Nephron progenitor cell (in vitro differentiated cells): Measurements from ENCODE around the gene NPEPL1.
"Not testable (repeated sequence)": the region's sequence is repeated elsewhere in the genome, so short reads cannot be mapped to it uniquely, and the experiment has no call there.

Experiments
- DNase-seq: peaks from one replicate; pipeline ENCODE4 v3.0.0; 2021
- H3K27ac Mint-ChIP-seq: 2 replicates; pipeline ENCODE4 v1.8.0; 2021; ENCODE audit warnings: mild to moderate bottlenecking, moderate library complexity, mixed read lengths
- H3K27me3 Mint-ChIP-seq: 2 replicates; pipeline ENCODE4 v1.8.0; 2021; ENCODE audit warnings: mild to moderate bottlenecking, low read depth, mixed read lengths; ENCODE audit not compliant: poor library complexity
- H3K36me3 Mint-ChIP-seq: 2 replicates; pipeline ENCODE4 v1.8.0; 2021; ENCODE audit warnings: low read depth, mixed read lengths
- H3K4me1 Mint-ChIP-seq: 2 replicates; pipeline ENCODE4 v1.8.0; 2021; ENCODE audit warnings: mixed read lengths
- H3K4me3 Mint-ChIP-seq: 2 replicates; pipeline ENCODE4 v1.8.0; 2021; ENCODE audit warnings: mild to moderate bottlenecking, moderate library complexity, mixed read lengths
- H3K9me3 Mint-ChIP-seq: 2 replicates; pipeline ENCODE4 v1.8.0; 2021; ENCODE audit warnings: mild to moderate bottlenecking, moderate library complexity, mixed read lengths
- TF ChIP-seq, protein P1 (sequence below): fragments of 200-600 bp; sonication (generic); IDR thresholded peaks from 2 replicates; pipeline ENCODE4 v1.5.0; 2021; ENCODE audit warnings: antibody characterized with exemption

The NPEPL1 gene

DNA sequence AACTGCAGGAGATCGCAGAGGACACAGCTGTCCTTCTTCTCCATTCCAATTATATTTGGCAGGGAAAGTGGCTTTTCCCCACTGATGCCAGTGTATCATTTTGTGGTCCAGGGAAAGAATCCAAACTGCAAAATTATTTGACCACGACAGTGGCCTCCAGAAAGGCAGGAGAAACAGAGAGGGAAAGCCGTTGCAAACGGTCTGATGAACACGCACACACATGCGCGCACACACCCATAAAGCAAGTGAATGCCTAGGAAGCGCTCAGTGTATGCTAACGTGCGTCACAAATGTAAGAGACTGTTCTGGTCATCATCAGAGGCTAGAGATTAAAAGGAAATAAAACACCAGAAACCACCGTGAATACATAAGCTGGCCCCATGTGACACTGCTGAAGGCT, 54.0 kb downstream of the NPEPL1 start:
- Mint-ChIP-seq H3K27me3 (peaks cover 24% of the 10 kb centered on the region), H3K27ac (no peak overlapping the region), H3K4me1 (peaks cover 30% of the 10 kb centered on the region), H3K36me3 (no peaks in the 10 kb centered on the region), H3K9me3 (peaks cover 4% of the 10 kb centered on the region), H3K4me3 (no peak overlapping the region)
- TF ChIP-seq, protein P1, sequence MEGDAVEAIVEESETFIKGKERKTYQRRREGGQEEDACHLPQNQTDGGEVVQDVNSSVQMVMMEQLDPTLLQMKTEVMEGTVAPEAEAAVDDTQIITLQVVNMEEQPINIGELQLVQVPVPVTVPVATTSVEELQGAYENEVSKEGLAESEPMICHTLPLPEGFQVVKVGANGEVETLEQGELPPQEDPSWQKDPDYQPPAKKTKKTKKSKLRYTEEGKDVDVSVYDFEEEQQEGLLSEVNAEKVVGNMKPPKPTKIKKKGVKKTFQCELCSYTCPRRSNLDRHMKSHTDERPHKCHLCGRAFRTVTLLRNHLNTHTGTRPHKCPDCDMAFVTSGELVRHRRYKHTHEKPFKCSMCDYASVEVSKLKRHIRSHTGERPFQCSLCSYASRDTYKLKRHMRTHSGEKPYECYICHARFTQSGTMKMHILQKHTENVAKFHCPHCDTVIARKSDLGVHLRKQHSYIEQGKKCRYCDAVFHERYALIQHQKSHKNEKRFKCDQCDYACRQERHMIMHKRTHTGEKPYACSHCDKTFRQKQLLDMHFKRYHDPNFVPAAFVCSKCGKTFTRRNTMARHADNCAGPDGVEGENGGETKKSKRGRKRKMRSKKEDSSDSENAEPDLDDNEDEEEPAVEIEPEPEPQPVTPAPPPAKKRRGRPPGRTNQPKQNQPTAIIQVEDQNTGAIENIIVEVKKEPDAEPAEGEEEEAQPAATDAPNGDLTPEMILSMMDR: no peak
- DNase-seq: no peak

DNA sequence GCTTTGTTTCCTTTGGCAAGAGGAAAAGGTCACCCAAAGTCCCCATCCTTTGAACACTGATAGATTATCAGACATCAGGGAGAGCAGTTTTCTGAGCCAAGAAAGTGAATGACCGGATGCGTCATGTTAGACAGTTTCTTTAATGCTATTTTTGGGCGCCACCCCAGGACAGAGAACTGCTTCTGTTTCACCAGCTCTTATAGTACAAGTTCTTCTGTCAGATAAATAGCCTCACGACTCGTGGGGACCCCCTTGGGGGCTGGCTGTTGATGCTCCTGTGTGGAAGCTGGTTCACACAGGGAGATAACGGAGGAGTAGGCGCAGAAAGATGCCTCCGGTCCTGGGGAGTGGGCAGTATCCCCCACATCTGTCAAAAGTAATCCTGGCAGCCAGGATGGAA, 54.6 kb downstream of the NPEPL1 start:
- DNase-seq: no peak
- Mint-ChIP-seq H3K27ac (no peak overlapping the region), H3K27me3 (peaks cover 24% of the 10 kb centered on the region), H3K4me3 (no peak overlapping the region), H3K36me3 (no peaks in the 10 kb centered on the region), H3K4me1 (peaks cover 30% of the 10 kb centered on the region), H3K9me3 (peaks cover 4% of the 10 kb centered on the region)
- TF ChIP-seq, protein P1: no peak

DNA sequence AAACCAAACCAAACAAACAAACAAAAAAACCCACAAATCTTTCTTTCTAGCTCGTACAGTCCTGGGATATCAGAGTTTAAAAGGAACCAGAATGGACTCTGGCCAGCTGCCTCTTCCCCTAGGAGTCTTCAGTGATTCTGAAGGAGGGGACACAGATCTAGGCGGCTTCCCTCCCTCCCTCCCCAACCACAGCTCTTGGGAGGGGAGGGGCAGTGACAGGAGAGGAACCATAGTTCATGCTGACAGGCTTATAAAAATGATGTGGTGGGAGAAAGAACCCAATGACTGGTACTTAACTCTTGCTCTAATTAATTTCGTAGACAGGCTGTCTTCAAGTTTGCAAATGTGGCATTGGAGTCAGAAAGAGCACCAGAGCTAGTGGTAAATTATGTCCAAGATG, 56.0 kb downstream of the NPEPL1 start:
- Mint-ChIP-seq H3K36me3 (no peaks in the 10 kb centered on the region), H3K4me1 (peaks cover 30% of the 10 kb centered on the region), H3K27ac (no peak overlapping the region), H3K9me3 (peaks cover 4% of the 10 kb centered on the region), H3K27me3 (peaks cover 28% of the 10 kb centered on the region), H3K4me3 (no peak overlapping the region)
- TF ChIP-seq, protein P1: no peak
- no peak for DNase-seq

DNA sequence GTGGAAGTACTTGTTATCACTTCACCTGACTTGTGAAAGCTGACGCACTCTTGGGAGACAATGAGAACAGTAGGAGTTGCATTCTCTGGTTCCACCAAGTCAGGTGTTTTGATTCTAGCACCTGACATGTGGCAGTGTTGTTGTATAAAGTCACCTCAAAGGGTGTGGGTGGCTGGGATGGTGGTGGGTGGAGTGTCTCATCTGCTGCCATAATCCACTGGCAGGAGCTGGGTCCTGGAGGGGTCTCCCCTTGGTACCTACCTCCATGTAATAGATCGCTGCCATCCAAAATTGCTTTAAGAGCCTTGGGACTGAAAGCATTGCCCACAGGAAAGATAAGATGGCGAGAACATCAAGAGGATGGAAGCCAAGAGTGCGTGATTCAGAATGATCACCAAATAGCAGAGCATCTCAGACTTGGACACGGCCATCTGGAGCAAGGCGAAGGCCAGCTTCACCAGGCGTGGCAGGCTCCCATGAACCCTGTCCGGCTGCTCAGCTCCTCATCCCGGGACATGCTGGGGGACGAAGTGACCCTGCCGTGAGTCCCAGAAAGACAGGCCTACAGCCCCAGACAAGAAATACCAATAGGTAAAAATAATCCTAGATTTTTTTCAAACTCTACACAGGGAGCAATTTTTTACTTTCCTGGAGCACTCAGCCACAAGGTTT, 56.6 kb downstream of the NPEPL1 start:
- TF ChIP-seq, protein P1: no peak
- Mint-ChIP-seq H3K27me3 (peaks cover 30% of the 10 kb centered on the region), H3K4me1 (peaks cover 35% of the 10 kb centered on the region), H3K27ac (no peak overlapping the region), H3K4me3 (no peak overlapping the region), H3K36me3 (no peaks in the 10 kb centered on the region), H3K9me3 (peaks cover 4% of the 10 kb centered on the region)
- DNase-seq: no peak

DNA sequence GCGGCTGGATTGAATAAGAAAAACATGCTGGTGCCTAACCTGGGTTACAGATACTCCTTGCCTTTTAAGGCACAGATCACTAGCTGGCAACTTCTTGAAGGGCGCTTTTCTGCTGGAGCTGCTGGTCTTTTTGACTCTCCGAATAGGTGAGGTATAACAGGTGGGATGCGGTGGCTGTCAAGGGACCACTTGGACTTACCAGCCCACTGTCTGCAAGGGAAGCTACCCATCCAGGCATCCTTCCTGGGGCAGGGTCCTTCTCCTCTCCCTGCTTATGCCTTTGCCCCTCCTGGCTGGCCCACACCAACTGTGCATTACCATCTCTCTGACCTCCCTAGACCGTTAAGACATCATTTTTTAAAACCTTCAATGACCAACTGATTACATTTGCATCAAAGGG, 57.4 kb downstream of the NPEPL1 start:
- Mint-ChIP-seq H3K4me3 (no peak overlapping the region), H3K27me3 (peaks cover 30% of the 10 kb centered on the region), H3K36me3 (no peaks in the 10 kb centered on the region), H3K4me1 (peaks cover 35% of the 10 kb centered on the region), H3K9me3 (peaks cover 4% of the 10 kb centered on the region), H3K27ac (no peak overlapping the region)
- TF ChIP-seq, protein P1: no peak
- no peak for DNase-seq

DNA sequence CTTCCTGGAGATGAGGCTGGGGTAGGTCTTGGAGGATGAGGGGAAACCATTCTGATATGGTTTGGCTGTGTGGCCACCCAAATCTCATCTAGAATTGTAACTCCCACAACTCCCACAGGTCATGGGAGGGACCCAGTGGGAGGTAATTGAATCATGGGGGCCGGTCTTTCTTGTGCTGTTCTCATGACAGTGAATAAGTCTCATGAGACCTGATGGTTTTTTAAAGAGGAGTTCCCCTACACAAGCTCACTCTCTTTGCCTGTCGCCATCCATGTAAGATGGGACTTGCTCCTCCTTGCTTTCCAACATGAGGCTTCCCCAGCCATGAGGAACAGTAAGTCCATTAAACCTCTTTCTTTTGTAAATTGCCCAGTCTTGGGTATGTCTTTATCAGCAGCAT, 58.1 kb downstream of the NPEPL1 start:
- peaks cover 28% of the 10 kb centered on the region for H3K27me3 Mint-ChIP-seq
- H3K36me3 Mint-ChIP-seq, DNase-seq, H3K27ac Mint-ChIP-seq, H3K9me3 Mint-ChIP-seq, H3K4me3 Mint-ChIP-seq: not testable (repeated sequence)
- peaks cover 34% of the 10 kb centered on the region for H3K4me1 Mint-ChIP-seq
